Fibroblast of skin of right quadriceps (primary cell): ENCODE results near the gene KLHL12.
"Not testable (repeated sequence)": the region's sequence is repeated elsewhere in the genome, so short reads cannot be mapped to it uniquely, and the experiment has no call there.

Experiments used
- DNase-seq: peaks from one replicate; pipeline ENCODE4 v3.0.0-alpha.2; 2013

KLHL12 gene

DNA sequence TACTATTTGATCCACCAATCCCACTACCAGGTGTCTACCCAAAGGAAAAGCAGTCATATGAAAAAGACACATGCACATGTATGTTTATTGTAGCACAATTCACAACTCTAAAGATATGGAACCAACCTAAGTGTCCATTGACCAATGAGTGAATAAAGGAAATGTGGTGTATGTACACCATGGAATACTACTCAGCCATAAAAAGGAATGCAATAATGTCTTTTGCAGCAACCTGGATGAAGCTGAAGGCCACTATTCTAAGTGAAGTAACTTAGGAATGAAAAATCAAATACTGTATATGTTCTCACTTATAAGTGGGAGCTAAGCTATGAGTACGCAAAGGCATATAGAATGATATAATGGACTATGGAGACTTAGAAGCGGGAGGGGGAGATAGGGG, 18.4 kb upstream of the KLHL12 start:
- DNase-seq: no peak

DNA sequence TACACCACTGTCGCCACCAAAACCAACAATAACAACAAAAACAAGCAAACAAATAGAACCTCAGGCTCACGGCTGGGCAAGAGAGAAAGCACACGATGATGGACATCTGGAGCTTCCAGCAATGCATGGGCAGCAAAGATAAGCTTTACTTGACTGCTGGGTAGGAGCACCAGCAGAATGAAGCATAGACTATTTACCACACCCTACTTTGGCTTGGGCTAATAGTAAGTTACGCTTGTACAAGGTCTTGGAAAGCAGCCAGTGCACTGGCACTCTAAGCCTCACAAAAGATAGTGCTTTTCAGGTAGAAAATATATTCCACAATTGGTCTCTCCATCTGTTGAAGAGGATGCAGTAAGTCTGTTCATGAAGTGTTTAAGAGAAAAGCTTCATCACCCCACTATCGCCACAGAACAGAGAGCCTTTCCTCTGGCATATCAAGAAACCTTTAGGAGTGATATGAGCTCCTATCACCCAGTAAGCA, 17.4 kb upstream of the KLHL12 start:
- no peak for DNase-seq

DNA sequence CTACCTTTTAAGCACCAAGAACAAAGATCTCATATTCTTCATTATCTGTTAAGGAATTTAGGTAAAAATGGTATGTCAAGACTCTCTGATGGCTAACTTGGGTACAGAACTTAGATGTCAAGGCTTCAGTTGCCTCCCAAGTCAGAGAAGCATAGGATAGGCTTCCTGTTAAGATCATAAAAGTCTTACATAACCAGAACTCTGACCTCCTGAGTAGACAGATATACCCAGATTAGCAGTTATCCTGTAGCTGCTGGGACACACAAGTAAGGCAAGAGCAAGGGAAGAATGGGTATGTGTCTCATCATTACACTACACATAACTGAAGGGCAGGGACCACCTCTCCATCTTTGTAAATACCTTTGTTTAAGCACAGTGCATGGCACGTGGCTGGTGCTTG, 15.4 kb upstream of the KLHL12 start:
- DNase-seq: no peak

DNA sequence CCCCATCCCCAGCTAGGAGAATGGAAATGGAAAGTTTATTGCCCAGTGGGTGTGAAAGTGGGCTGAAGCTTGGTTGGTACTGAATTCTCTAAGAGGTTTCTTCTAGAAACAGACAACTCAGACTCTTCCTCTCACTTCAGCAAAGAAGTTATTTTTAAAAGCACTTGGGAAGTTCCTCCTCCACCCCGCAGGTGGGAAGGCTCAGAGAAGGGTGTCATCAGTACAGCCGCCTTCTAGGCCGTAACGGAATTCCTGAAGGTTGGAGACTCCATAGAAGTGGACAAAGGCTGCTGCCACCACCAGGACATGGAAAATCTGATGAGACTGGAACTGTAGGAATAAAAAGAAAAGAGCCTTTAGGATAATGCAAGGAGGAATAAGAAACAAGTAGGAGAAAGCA, 14.3 kb upstream of the KLHL12 start:
- DNase-seq: no peak

DNA sequence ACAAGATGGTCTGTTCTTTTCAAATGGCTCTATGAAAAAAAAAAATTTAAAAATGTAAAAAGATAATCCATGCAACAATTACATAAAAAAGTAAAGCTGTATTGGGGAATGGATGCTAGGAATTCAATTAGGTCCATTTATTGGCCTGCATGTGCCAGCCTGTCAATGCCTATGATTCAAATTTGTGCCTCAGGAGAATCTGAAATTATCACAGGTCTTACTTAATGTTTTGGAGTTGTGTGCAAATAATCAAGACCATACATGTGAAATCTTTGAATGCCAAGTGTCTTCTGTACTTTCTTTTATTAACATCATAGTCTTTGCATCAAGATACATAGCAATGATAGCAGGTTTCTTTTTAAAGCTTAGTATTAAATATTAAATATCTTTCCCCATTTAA, 13.5 kb upstream of the KLHL12 start:
- no peak for DNase-seq

DNA sequence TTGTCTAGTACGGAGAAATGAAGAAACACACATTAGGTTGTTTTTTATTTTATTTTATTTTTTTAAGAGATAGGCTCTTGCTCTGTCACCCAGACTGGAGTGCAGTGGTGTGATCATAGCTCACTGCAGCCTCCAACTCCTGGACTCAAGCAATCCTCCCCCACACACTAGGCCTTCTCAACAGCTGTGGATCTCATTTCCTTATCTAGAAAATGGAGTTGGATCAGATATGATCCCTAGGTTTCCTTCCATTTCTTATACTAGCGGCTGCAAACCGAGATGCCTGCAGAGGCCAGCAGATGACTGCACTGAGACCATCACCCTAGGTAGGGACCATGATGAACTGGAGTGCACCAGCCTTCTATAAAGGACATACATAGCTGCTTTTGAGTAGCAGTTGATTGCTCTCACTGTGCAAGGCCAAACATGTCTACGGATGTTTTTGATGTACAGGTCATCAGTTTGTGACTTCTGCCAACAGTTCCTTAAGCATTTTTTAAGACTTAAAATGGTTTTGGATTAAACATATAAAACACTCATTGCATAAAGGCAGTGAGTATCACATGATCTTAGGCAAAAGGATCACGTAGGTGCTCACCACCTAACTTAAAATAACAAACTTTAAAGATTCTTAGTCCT, 11.4 kb upstream of the KLHL12 start:
- DNase-seq: no peak

DNA sequence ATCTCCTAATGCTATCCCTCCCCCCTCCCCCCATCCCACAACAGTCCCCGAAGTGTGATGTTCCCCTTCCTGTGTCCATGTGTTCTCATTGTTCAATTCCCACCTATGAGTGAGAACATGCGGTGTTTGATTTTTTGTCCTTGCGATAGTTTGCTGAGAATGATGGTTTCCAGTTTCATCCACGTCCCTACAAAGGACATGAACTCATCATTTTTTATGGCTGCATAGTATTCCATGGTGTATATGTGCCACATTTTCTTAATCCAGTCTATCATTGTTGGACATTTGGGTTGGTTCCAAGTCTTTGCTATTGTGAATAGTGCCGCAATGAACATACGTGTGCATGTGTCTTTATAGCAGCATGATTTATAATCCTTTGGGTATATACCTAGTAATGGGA, 9.4 kb upstream of the KLHL12 start:
- not testable (repeated sequence) for DNase-seq

DNA sequence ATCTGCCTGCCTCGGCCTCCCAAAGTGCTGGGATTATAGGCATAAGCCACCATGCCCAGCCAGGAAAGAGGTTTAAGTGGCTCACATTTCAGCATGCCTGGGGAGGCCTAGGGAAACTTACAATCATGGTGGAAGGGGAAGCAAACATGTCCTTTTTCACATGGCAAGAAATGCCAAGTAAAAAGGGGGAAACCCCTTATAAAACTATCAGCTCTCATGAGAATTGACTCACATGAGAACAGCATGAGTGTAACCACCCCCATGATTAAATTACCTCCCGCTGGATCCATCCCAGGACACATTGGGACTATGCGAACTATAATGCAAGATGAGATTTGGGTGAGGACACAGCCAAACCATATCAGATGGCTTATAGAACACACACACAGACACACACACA, 8.8 kb upstream of the KLHL12 start:
- no peak for DNase-seq

DNA sequence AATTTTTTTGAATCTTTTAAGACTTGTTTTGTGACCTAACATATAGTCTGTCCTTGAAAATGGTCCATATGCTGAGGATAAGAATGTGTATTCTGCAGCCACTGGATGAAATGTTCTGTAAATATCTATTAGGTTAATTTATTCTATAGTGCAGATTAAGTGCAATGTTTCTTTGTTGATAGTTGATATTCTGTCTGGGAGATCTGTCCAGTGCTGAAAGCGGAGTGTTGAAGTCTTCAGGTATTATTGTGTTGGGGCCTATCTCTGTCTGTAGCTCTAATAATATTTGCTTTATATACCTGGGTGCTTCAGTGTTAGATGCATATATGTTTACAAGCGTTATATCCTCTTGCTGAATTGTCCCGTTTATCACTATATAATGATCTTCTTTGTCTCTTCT, 7.7 kb upstream of the KLHL12 start:
- no peak for DNase-seq

DNA sequence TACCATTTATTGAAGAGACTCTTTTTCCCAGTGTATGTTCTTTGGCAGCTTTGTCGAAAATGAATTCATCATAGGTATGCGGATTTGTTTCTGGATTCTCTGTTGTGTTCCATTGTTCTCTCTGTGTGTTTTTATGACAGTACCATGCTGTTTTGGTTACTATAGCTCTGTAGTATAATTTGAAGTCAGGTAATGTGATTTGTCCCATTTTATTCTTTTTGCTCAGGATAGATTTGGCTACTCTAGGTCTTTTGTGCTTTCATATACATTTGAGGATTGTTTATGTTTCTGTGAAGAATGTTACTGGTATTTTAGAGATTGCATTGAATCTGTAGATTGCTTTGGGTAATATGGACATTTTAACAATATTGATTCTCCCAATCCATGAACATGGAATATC, 5.4 kb upstream of the KLHL12 start:
- DNase-seq: no peak

DNA sequence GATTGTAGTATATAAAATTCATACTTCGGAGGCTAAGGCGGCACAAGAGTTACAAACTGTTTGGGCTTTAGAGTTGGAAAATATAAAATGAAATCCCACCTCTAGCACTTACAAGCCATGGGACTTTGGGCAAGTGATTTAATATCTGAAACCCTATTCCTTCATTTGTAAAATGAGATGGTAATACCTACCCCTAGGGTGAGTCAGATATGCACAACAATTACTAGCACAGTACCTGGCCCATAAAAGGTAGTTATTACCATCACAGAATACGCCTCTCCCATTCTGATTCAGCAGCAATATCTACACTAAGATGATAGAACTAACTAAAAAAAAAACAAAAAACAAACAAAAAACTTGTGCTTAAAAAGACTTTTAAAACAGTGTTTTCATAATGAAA, 3.5 kb downstream of the KLHL12 start:
- DNase-seq: no peak

DNA sequence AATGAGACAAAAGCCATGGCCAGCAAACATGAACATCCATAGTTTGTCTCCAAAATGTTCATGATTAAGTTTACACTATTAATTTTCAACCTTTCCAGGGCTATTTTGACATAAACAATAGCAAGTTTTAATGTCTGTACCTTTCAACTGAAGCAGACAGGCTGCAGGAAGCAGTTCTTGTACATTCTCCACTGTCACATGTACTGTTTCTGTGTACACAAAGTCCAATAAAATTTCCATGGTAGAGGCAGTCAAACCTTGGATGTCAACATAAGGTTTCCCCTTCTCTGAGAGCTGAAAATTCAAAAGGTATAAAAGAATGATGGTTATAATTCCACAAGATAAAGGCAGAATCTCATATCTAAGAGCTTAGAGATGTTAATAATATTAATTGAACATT, 7.4 kb downstream of the KLHL12 start:
- DNase-seq: no peak

DNA sequence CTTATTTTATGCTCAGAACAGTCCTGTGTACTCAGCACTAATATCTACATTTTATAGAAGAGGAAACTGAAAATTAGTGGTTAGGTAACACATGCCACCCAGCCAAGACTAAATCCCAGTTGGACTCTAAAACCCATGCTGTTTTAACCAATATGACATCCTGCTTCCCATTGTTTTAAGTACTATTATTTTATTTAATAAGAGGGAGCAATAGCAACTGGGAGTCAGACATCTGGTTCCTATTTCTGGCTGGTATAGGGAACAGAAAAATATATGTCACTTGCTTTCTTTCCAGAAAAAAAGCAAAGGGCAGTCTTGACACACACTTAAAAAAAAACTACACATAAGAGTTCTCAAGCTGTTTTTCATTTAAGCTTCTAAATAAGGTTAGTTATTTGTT, 11.9 kb downstream of the KLHL12 start:
- no peak for DNase-seq

DNA sequence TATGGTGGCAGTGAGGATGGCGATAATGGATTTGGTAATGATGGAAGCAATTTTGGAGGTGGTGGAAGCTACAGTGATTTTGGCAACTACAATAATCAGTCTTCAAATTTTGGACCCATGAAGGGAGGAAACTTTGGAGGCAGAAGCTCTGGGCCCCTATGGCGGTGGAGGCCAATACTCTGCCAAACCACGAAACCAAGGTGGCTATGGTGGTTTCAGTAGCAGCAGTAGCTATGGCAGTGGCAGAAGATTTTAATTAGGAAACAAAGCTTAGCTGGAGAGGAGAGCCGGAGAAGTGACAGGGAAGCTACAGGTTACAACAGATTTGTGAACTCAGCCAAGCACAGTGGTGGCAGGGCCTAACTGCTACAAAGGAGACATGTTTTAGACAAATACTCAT, 14.6 kb downstream of the KLHL12 start:
- DNase-seq: not testable (repeated sequence)

DNA sequence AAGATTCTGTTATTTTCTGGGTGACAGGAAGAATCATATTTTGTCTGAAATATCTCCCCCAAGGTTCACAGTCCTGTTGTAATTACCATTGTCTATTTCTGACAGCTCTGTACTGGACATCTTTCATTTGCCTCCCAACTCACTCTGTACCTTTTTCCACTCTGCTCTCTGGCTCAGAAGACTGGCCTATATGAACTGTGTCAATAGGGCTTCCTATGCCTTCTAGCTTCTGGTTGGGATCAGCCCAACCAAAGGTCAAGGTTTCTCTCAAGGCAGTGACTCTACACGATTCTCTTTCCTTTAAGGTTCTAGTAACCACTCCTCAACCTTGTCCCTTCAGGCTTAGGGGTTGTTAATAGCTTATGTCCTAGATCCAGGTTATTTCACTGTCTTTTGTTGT, 17.5 kb downstream of the KLHL12 start:
- no peak for DNase-seq

DNA sequence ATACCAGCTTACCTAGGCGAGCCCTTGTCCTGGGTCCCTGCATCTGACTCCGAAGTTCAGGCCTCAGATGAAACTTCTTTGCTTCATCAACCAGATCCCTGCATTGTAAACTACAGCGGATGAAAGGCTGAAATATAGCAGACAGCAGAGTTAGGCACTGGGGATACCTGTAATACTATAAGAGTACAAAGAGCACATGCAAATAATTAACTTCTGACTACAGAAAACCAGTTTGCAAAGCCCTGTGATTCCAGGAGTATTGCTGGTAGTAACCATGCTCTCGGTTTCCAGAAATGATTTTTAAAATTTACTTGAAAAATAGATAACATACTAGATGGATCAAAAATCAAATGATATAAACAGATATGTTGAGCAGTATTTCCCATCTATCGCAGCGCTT, 18.0 kb downstream of the KLHL12 start:
- no peak for DNase-seq

DNA sequence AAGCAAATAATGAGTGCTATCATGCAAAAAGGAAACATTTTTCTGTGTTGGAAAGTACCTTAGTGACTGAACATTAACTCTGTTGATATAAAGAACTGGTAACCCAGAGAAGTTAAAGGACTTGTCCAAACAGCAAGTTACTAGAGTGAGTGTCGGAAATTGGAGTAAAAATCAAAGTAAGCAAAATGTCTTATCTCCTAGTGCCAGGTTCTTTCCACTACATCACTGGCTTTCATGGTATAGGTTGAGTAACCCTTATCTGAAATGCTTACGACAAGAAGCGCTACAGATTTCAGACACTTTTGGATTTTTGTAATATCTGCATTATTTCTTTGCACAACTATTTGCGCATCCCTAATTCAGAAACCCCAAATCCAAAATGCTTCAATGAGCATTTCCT, 21.7 kb downstream of the KLHL12 start:
- no peak for DNase-seq

DNA sequence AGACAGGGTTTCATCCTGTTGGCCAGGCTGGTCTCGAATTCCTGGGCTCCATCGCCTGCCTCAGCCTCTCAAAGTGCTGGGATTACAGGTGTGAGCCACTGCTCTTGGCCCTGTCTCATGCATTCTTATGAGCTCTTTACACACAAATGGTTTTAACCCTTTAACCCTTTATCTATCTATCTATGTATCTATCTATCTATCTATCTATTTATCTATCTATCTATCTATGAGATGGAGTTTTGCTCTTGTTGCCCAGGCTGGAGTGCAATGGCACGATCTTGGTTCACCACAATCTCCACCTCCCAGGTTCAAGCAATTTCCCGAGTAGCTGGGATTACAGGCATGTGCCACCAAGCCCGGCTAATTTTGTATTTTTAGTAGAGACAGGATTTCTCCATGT, 23.2 kb downstream of the KLHL12 start:
- DNase-seq: not testable (repeated sequence)

DNA sequence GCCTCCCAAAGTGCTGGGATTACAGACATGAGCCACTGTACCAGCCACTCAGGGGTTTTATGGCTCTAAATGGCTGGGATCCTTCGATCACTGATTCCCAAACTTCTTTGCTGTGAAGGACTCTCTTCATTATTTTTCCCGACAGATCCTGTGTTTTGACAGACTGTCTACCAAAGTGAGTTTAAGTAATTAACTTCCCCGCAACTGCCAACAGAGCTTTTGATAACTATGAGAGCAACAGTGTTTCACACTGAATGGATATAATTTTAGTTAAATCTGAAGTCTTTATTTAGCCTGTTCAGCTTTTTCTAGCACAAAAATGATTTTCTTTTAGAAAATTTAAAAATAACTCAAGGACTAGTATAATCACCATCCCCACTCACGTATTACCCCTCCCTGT, 25.5 kb downstream of the KLHL12 start:
- no peak for DNase-seq

DNA sequence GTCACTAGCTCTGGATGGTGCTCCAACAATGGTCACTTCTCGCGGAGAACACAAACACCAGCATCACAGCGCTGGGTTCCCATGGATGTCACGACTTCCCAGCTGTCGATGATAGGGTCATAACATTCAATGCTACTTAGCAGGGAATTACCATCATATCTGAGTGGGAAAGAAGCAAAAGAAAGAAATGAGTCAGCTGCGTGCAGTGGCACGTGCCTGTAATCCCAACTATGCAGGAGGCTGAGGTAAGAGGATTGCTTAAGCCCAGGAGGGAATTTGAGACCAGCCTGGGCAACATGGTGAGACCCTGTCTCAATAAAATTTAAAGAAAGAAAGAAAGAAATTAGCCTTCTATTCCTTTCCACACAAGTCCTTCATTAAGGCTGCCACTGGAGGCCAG, 34.5 kb downstream of the KLHL12 start:
- DNase-seq: no peak

DNA sequence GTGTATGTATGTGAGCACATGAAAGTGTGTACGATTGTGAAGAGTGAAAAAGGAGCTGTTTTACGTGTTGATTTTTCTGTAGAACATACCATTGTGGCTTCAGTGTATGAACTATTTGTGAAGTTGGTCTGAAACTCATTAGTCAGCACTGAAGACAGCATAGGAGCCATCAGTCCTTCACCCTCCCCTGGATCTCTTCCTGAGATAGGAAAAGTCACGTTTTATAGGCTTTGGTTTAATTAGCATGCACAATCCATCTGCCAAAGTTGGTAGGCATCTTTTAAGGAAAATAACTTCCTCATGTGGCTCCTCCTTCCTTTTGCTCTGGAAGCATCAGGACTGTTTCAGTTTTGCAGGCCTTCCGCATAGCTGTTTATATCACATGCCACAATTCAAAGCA, 36.6 kb downstream of the KLHL12 start:
- peak; percentile 23 for DNase-seq

DNA sequence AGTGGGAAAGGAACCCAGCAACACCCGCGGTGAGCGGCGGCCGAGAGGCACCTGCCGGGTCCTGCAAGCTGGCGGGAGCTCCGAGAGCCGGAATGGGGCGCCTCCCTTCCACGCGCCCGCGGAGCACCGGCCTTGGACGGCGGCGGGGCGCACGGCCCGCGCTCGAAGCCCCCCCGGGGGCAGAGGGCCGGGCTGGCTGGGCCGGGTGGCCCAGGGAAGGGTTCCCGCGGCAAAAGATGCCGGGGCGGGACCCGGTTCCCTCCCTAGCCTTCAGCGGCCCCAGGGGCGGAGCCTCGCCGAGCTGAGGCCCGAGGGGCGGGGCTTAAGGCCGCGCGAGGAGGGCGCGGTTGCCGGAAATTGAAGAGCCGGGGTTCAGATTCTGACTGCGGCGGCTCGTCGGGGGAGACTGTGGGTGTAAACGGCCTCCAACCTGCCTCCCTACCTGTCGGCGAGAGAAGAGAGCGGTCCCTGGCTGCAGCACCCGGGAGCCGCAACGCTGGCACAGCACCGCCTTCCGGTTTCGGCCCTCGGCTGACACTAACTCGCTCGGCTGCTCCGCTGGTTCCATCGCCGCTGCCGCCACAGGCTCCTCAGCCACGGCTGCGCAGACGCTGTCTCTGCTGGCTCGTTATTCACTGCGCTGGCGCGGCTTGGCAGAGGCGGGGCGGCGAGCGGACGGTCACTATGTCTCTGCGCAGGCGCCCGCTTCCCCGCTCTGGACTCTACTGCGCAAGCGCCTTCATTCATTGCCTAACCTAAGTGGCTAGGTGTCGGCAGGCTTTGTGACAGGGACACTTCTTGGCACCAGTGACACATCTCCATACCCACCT, 38.3 kb downstream of the KLHL12 start, which contains the start of gene RABIF:
Gene RABIF (minus strand): TSS at position 619 of the 830 bp plus-strand sequence. CDS start 51 bp downstream, at position 568.
- DNase-seq: peak; percentile 92

DNA sequence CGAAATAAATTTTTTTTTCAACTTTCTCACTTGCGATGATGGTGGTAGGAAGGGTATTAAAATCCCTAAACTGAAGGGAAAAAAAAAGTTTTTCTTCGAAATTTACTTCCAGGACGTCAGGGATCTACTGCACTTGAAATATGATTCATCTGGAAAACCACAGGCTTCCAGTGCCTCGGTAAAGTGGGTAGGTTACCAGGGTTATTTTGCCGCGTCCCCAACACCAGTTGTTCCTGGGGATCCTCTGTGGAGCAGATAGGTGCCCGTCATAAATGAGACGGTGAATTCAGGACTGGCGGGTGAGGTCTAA, 38.9 kb downstream of the KLHL12 start:
- peak; percentile 21 for DNase-seq

DNA sequence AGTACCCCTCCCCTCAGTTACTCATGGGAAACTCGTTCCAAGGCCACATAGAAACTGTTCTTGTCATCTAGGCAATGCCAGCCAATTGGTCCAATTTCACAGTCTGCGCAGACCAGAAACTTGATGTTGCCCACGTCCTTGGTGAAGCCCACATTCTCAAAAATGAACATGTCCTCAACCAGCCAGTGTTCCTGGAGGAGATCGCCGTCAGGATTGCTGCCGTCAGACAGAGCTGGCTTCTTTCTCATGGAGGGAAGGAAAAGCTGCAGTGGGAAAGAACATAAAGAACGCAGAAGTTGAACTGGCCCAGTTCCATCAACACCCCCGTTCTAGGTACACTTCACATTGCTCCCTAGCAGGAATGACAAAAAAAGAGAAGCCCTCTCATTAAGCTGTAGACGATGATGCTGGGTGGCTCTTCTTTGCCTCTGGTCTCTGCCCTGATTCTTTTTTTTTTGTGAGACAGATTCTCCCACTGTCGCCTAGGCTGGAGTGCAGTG, 46.0 kb downstream of the KLHL12 start:
- DNase-seq: no peak

DNA sequence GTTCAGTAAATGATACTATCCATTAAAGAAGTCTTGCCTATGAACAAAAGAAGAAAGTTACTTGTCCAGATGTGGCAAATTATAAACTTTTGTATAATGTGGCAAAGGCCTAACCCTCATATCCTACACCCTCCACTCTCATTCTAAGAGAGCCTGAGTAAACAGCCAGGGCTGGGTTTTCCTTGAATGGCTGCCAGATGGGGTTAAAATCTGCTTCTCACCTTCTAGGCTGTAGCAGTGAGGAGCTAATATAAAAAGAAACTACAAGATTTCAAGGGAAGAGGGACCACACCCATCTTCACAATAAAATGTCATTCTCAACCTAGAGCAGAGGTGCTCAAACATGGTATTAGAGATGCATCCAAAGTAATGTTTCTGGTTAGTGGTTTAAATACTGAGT, 47.0 kb downstream of the KLHL12 start:
- no peak for DNase-seq
